GM19467 (cell line): ENCODE data around the gene SMYD5.

ENCODE experiments used
- ATAC-seq: cut with Tn5 transposase; IDR thresholded peaks from one replicate; pipeline ENCODE4 v1.9.1; 2021; ENCODE audit warnings: mild to moderate bottlenecking, moderate library complexity; ENCODE audit not compliant: unreplicated experiment

Gene SMYD5

GRCh38 chr2:73237168-73237567 is 23.1 kb downstream of the SMYD5 start:
- no peak for ATAC-seq

- ATAC-seq: no peak
Measured at GRCh38 chr2:73238149-73238548, 24.1 kb downstream of the SMYD5 start.

- no peak for ATAC-seq
Measured at GRCh38 chr2:73238976-73239375, 24.9 kb downstream of the SMYD5 start.

GRCh38 chr2:73239776-73240175 is 25.7 kb downstream of the SMYD5 start:
- ATAC-seq: no peak

- ATAC-seq: no peak
Measured at GRCh38 chr2:73243884-73244570, 30.0 kb downstream of the SMYD5 start.

GRCh38 chr2:73244580-73244979 is 30.5 kb downstream of the SMYD5 start:
- no peak for ATAC-seq

GRCh38 chr2:73246850-73247249 is 32.8 kb downstream of the SMYD5 start:
- no peak for ATAC-seq

- no peak for ATAC-seq
Measured at GRCh38 chr2:73249636-73250035, 35.6 kb downstream of the SMYD5 start.

GRCh38 chr2:73250872-73251846 is 37.1 kb downstream of the SMYD5 start:
- ATAC-seq: no peak

GRCh38 chr2:73252238-73253027 is 38.4 kb downstream of the SMYD5 start:
- no peak for ATAC-seq

GRCh38 chr2:73253400-73253799 is 39.4 kb downstream of the SMYD5 start:
- ATAC-seq: no peak

- ATAC-seq: no peak
Measured at GRCh38 chr2:73253901-73254300, 39.9 kb downstream of the SMYD5 start.

GRCh38 chr2:73254343-73255006 is 40.4 kb downstream of the SMYD5 start:
- ATAC-seq: no peak

GRCh38 chr2:73255007-73255644 is 41.1 kb downstream of the SMYD5 start:
- ATAC-seq: no peak

- no peak for ATAC-seq
Measured at GRCh38 chr2:73255907-73256617, 42.0 kb downstream of the SMYD5 start.

GRCh38 chr2:73256618-73256922 is 42.5 kb downstream of the SMYD5 start:
- ATAC-seq: no peak

GRCh38 chr2:73257021-73257420 is 43.0 kb downstream of the SMYD5 start:
- ATAC-seq: no peak

- ATAC-seq: no peak
Measured at GRCh38 chr2:73257425-73258125, 43.5 kb downstream of the SMYD5 start.
